ENCODE results near the gene PDXP.
"Not testable (repeated sequence)": the region's sequence is repeated elsewhere in the genome, so short reads cannot be mapped to it uniquely, and the experiment has no call there.

The PDXP gene

DNA sequence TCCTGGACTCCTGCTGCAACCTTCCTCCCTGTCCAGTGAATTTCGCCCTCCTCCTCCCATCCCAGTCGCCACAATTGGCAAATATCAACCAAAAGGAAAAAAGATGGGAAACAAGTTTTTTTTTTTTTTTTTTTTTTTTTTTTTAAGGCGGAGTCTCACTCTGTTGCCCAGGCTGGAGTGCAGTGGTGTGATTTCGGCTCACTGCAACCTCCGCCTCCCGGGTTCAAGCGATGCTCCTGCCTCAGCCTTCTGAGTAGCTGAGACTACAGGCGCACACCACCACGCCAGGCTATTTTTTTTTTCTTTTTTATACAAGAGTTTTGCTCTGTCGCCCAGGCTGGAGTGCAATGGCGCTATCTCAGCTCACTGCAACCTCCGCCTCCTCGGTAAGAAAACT is 37.7 kb downstream of the PDXP start:
- DNase-seq (ENCODE audit: low read depth in 2 of 3, low spot score in 2 of 3) = not testable (repeated sequence)

DNA sequence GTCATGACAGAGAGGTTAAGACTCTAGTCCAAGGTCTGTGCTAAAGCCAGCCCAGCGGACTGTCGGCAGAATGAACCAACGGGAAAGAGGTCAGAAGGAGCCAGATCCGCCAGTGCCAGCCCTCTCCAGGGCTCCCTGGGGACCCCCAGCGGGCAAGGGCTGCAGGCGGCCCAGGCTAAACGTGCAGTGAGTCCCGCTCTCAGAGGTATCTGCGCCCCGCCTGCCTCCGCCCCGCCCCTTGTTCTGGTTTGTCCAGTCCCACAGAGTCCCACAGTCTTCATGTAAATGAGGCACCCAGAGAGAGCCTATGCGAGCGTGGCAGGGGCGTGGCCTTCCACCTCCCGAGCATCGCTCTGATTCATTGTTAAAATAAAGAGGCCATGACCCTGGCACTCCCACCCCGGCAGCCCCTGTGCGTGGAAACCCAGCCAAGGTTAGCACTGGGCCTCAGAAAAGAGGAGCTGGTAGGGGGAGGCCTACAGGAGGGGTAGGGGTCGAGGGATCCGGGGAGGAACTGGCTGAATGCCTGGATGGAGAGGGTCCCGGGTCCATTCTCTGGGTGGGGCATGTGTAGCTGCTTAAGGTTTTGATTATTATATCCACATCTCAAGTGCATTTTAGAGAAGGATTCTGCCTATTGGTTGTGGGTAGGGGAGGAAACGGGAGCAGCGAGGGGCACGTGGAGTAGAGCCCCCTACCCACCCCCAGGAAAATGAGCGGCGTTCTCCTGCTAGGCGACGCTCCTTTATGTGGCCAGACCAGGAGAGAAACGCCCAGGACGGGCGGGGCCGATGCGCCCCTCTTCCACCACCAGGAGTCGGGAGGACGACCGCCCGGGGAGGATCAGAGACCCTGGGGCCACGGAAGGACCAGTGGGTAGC is 38.4 kb downstream of the PDXP start, which contains the start of gene TRIOBP:
TRIOBP (plus strand) TSS at position 392 of the 881 bp plus-strand sequence. CDS start 4,318 bp downstream, outside the sequence.
- DNase-seq (ENCODE audit: low read depth in 2 of 3, low spot score in 2 of 3) = peak; percentile 64 to 83 (median 65)

GRCh38 chr22:37697538-37697835 is 39.0 kb downstream of the PDXP start:
- no peak for DNase-seq (ENCODE audit: low read depth in 2 of 3, low spot score in 2 of 3)

- no peak for DNase-seq (ENCODE audit: low read depth in 2 of 3, low spot score in 2 of 3)
Measured at GRCh38 chr22:37701141-37701786, 42.7 kb downstream of the PDXP start.

GRCh38 chr22:37703906-37704305 is 45.4 kb downstream of the PDXP start:
- DNase-seq (ENCODE audit: low read depth in 2 of 3, low spot score in 2 of 3) = no peak

DNA sequence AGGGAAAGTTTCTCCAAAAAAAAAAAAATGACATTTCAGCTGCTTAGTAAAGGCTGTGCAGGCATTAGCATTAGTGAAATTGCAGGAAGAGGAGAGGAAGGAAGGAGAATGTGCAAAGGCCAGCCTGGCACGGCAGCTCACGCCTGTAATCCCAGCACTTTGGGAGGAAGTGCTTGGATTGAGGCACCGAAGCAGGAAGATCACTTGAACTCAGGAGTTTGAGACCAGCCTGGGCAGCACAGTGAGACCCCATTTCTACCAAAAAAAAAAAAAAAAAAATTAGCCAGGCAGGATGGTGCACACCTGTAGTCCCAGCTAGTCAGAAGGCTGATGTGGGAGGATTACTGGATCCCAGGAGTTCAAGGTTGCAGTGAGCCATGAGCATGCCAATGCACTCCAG is 46.1 kb downstream of the PDXP start:
- no peak for DNase-seq (ENCODE audit: low read depth in 2 of 3, low spot score in 2 of 3)

- no peak for DNase-seq (ENCODE audit: low read depth in 2 of 3, low spot score in 2 of 3)
Measured at GRCh38 chr22:37705205-37705604, 46.7 kb downstream of the PDXP start.

- DNase-seq (ENCODE audit: low read depth in 2 of 3, low spot score in 2 of 3) = no peak
Measured at GRCh38 chr22:37708580-37709444, 50.3 kb downstream of the PDXP start.

DNA sequence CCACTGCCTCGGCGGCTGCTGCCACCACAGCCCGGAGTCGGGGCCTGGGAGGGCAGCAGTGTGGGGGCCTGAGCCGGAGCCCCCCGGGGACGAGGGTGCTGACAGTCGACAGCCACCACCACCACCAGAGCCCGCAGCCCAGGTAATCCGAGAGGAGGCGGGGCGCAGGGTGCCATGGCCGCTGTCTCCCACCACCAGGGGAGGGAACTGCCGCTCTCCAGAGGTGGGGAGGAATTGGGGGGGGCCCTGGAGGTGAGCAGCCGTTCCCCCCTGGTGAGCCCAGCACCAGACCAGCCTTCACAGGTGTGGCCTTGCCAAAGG is 50.9 kb downstream of the PDXP start:
- DNase-seq (ENCODE audit: low read depth in 2 of 3, low spot score in 2 of 3) = no peak

GRCh38 chr22:37710675-37711074 is 52.2 kb downstream of the PDXP start:
- no peak for DNase-seq (ENCODE audit: low read depth in 2 of 3, low spot score in 2 of 3)

DNA sequence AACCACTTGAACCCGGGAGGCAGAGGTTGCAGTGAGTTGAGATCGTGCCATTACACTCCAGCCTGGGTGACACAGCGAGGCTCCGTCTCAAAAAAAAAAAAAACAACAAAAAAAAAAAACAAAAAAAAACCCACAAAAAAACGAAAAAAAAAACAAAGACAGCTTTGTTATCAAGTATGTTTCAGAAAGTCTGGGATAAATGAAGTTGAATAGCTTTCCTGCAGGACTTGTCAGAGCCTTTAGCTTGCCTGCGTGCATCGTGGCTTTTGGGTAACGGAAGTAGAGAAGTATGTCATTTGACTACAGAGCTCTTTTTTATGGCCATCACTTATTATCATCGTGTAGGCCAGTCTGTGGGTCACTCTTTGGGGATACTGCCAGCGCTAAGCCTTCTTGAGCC is 53.0 kb downstream of the PDXP start:
- DNase-seq (ENCODE audit: low read depth in 2 of 3, low spot score in 2 of 3) = no peak

- no peak for DNase-seq (ENCODE audit: low read depth in 2 of 3, low spot score in 2 of 3)
Measured at GRCh38 chr22:37713761-37714160, 55.2 kb downstream of the PDXP start.

DNA sequence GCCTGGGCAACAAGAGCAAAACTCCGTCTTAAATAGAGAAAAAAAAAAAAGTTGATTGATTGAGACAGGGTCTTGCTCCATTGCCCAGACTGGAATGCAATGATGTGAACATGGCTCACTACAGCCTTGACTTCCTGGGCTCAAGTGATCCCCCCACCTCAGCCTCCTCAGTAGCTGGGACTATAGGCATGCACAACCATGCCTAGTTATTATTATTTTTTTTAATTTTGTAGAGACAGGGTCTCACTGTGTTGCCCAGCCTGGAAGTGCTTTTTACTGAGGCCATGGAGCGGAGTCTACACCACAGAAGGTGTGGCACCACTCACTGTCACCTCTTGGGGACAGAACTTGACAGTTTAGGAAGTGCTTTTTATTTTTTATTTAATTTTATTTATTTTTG is 56.1 kb downstream of the PDXP start:
- DNase-seq (ENCODE audit: low read depth in 2 of 3, low spot score in 2 of 3) = no peak

DNA sequence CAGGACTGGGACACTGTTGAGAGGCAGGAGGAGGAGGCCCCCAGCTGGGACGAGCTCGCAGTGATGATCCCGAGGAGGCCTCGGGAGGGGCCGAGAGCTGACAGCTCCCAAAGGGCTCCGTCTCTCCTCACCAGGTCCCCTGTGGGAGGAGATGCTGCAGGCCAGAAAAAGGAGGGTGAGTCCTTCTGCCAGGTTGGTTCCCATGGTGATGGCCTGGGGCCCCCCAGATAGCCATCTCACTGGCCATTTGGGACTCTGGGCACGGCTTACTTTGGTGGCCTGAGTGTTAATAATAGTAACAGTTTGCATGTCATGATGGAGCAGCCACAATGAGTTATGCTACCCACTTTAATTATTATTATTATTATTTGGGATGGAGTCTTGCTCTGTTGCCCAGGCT is 57.2 kb downstream of the PDXP start:
- no peak for DNase-seq (ENCODE audit: low read depth in 2 of 3, low spot score in 2 of 3)

Measured in activated CD8-positive, alpha-beta memory T cell treated with anti-CD3 and anti-CD28 coated beads for 48 hours (primary cell).